ENCODE measurements around the gene SARDH. TPM values are rescaled to one million over a fixed set of nuclear protein-coding genes. Genes with fewer than 3 reads are reported as not detected.

The SARDH gene
- total RNA-seq, 1 experiment from 2014 or later = 9.9 TPM

GRCh38 chr9:133786907-133787753 lies 49.0 kb upstream of the SARDH start:
- no peak for DNase-seq
- Histone ChIP-seq H3K4me2 (no peak overlapping the region), H3K9me2 (ENCODE audit: insufficient read depth) (no peaks in the 10 kb centered on the region), H3K36me3 (ENCODE audit: low read depth) (no peaks in the 10 kb centered on the region), H3K27ac (no peak overlapping the region), H2AFZ (no peak overlapping the region), H3K4me3 (no peak overlapping the region), H3F3A (ENCODE audit: insufficient read depth, low read depth) (peaks cover 7% of the 10 kb centered on the region; the same call in 1 of the 2 replicates), H3K9me3 (ENCODE audit: insufficient read depth, low read depth) (no peaks in the 10 kb centered on the region), H3K79me2 (ENCODE audit: low read depth) (no peaks in the 10 kb centered on the region), H3K27me3 (ENCODE audit: insufficient read depth, low read depth) (no peaks in the 10 kb centered on the region), H4K20me1 (ENCODE audit: insufficient read depth) (no peaks in the 10 kb centered on the region; the same call in 1 of the 2 replicates), H3K4me1 (replicated peaks; ENCODE audit: insufficient read depth) (peaks cover 8% of the 10 kb centered on the region; the same call in 1 of the 2 replicates)
- ChIA-PET CTCF (interaction anchor here (0.6 to 0.7 kb wide), 3 partner anchors 111 to 206 kb away, joined by 4 to 14 read pairs (median 6); no protein-coding TSS in a partner anchor), POLR2A (ENCODE audit: unreplicated experiment) (no interaction called here)
- TF ChIP-seq CTCF (conservative IDR thresholded peaks at IDR 0.05) (no peak), EZH2 (IDR thresholded peaks at IDR 0.05; ENCODE audit: low read depth) (no peak)
- BruUV-seq (replicated peaks) = no TSS peak
- intact Hi-C loops (cut with micrococcal nuclease; ENCODE audit: unreplicated experiment) = no loop called here

GRCh38 chr9:133786371-133786753 lies 48.2 kb upstream of the SARDH start:
- H3K4me1 ChIP-seq (replicated peaks; ENCODE audit: insufficient read depth) = peaks cover 8% of the 10 kb centered on the region; the same call in 1 of the 2 replicates
- H3K27ac ChIP-seq = no peak overlapping the region
- no peaks in the 10 kb centered on the region; the same call in 1 of the 2 replicates for H4K20me1 ChIP-seq (ENCODE audit: insufficient read depth)
- CTCF ChIA-PET = interaction anchor here (0.7 kb wide), 2 partner anchors 110 to 180 kb away, joined by 6 to 14 read pairs; no protein-coding TSS in a partner anchor
- no peak overlapping the region for H3K4me3 ChIP-seq
- intact Hi-C loops (cut with micrococcal nuclease; ENCODE audit: unreplicated experiment) = no loop called here
- H3K79me2 ChIP-seq (ENCODE audit: low read depth) = no peaks in the 10 kb centered on the region
- no peaks in the 10 kb centered on the region for H3K9me2 ChIP-seq (ENCODE audit: insufficient read depth)
- POLR2A ChIA-PET (ENCODE audit: unreplicated experiment) = no interaction called here
- H3K27me3 ChIP-seq (ENCODE audit: insufficient read depth, low read depth) = no peaks in the 10 kb centered on the region
- no peak overlapping the region for H2AFZ ChIP-seq
- no TSS peak for BruUV-seq (replicated peaks)
- no peak for DNase-seq
- no peaks in the 10 kb centered on the region for H3K36me3 ChIP-seq (ENCODE audit: low read depth)
- H3K4me2 ChIP-seq = no peak overlapping the region
- TF ChIP-seq EZH2 (IDR thresholded peaks at IDR 0.05; ENCODE audit: low read depth) (no peak), CTCF (conservative IDR thresholded peaks at IDR 0.05) (no peak)
- H3F3A ChIP-seq (ENCODE audit: insufficient read depth, low read depth) = peaks cover 7% of the 10 kb centered on the region; the same call in 1 of the 2 replicates
- H3K9me3 ChIP-seq (ENCODE audit: insufficient read depth, low read depth) = no peaks in the 10 kb centered on the region

- H3K27ac ChIP-seq = no peak overlapping the region
- no TSS peak for BruUV-seq (replicated peaks)
- no peaks in the 10 kb centered on the region for H3K27me3 ChIP-seq (ENCODE audit: insufficient read depth, low read depth)
- CTCF ChIA-PET = interaction anchor here (0.7 kb wide), 2 partner anchors 109 to 181 kb away, joined by 6 to 14 read pairs; no protein-coding TSS in a partner anchor
- H3K9me2 ChIP-seq (ENCODE audit: insufficient read depth) = no peaks in the 10 kb centered on the region
- no peak overlapping the region for H3K4me3 ChIP-seq
- H3K79me2 ChIP-seq (ENCODE audit: low read depth) = no peaks in the 10 kb centered on the region
- no peak overlapping the region for H3K4me2 ChIP-seq
- no peaks in the 10 kb centered on the region for H3K9me3 ChIP-seq (ENCODE audit: insufficient read depth, low read depth)
- TF ChIP-seq CTCF (conservative IDR thresholded peaks at IDR 0.05) (no peak), EZH2 (IDR thresholded peaks at IDR 0.05; ENCODE audit: low read depth) (no peak)
- H3K36me3 ChIP-seq (ENCODE audit: low read depth) = no peaks in the 10 kb centered on the region
- POLR2A ChIA-PET (ENCODE audit: unreplicated experiment) = no interaction called here
- H2AFZ ChIP-seq = no peak overlapping the region
- H3F3A ChIP-seq (ENCODE audit: insufficient read depth, low read depth) = peaks cover 7% of the 10 kb centered on the region; the same call in 1 of the 2 replicates
- no peaks in the 10 kb centered on the region; the same call in 1 of the 2 replicates for H4K20me1 ChIP-seq (ENCODE audit: insufficient read depth)
- no peak for DNase-seq
- intact Hi-C loops (cut with micrococcal nuclease; ENCODE audit: unreplicated experiment) = no loop called here
- peaks cover 8% of the 10 kb centered on the region; the same call in 1 of the 2 replicates for H3K4me1 ChIP-seq (replicated peaks; ENCODE audit: insufficient read depth)
These were observed 47.7 kb upstream of the SARDH start for GRCh38 chr9:133785753-133786370.

Measured in PC-9 (cell line).